Chondrocyte (in vitro differentiated cells): ENCODE results near the gene LTBP3. TPM values are rescaled to one million over a fixed set of nuclear protein-coding genes. Genes with fewer than 3 reads are reported as not detected.
A peak's percentile ranks its signal among the peaks of the same experiment; 100 is the strongest.

Experiments
- DNase-seq: peaks from one replicate; pipeline ENCODE4 v3.0.0; 2021; ENCODE audit warnings: mixed read lengths, low spot score
- H3K27ac Mint-ChIP-seq: one replicate; pipeline ENCODE4 v1.8.0; 2021; ENCODE audit warnings: mild to moderate bottlenecking, moderate library complexity, mixed read lengths; ENCODE audit not compliant: unreplicated experiment
- H3K27me3 Mint-ChIP-seq: 2 replicates; pipeline ENCODE4 v1.8.0; 2021; ENCODE audit warnings: low read depth, mixed read lengths
- H3K36me3 Mint-ChIP-seq: 2 replicates; pipeline ENCODE4 v1.8.0; 2021; ENCODE audit warnings: low read depth, mixed read lengths
- H3K4me1 Mint-ChIP-seq: 2 replicates; pipeline ENCODE4 v1.8.0; 2021; ENCODE audit warnings: low read depth, mild to moderate bottlenecking, mixed read lengths
- H3K4me3 Mint-ChIP-seq: one replicate; pipeline ENCODE4 v1.8.0; 2021; ENCODE audit warnings: mild to moderate bottlenecking, moderate library complexity, mixed read lengths; ENCODE audit not compliant: unreplicated experiment
- H3K9me3 Mint-ChIP-seq: 2 replicates; pipeline ENCODE4 v1.8.0; 2021; ENCODE audit warnings: low read depth, mixed read lengths
- total RNA-seq: library from RNA; stranded (reverse); gene quantifications from 3 replicates; pipeline ENCODE4 v1.2.1, GENCODE V29; 2021
- TF ChIP-seq, protein P1 (sequence below): fragments of 200-600 bp; sonication (generic); IDR thresholded peaks from 2 replicates; pipeline ENCODE4 v1.5.0; 2021; ENCODE audit warnings: antibody characterized with exemption, mild to moderate bottlenecking, moderate library complexity

The LTBP3 gene
- total RNA-seq, 1 donor from 2014 or later: 271 TPM

DNA sequence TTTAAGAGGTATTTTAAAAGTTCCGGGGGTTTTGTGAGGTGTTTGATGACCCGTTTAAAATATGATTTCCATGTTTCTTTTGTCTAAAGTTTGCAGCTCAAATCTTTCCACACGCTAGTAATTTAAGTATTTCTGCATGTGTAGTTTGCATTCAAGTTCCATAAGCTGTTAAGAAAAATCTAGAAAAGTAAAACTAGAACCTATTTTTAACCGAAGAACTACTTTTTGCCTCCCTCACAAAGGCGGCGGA lies 59.5 kb downstream of the LTBP3 start:
- Mint-ChIP-seq H3K36me3 (peaks cover 2% of the 10 kb centered on the region), H3K4me1 (peaks cover 32% of the 10 kb centered on the region), H3K4me3 (no peak overlapping the region), H3K27me3 (no peaks in the 10 kb centered on the region), H3K9me3 (no peaks in the 10 kb centered on the region), H3K27ac (no peak overlapping the region)
- TF ChIP-seq, protein P1, sequence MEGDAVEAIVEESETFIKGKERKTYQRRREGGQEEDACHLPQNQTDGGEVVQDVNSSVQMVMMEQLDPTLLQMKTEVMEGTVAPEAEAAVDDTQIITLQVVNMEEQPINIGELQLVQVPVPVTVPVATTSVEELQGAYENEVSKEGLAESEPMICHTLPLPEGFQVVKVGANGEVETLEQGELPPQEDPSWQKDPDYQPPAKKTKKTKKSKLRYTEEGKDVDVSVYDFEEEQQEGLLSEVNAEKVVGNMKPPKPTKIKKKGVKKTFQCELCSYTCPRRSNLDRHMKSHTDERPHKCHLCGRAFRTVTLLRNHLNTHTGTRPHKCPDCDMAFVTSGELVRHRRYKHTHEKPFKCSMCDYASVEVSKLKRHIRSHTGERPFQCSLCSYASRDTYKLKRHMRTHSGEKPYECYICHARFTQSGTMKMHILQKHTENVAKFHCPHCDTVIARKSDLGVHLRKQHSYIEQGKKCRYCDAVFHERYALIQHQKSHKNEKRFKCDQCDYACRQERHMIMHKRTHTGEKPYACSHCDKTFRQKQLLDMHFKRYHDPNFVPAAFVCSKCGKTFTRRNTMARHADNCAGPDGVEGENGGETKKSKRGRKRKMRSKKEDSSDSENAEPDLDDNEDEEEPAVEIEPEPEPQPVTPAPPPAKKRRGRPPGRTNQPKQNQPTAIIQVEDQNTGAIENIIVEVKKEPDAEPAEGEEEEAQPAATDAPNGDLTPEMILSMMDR: no peak
- no peak for DNase-seq

DNA sequence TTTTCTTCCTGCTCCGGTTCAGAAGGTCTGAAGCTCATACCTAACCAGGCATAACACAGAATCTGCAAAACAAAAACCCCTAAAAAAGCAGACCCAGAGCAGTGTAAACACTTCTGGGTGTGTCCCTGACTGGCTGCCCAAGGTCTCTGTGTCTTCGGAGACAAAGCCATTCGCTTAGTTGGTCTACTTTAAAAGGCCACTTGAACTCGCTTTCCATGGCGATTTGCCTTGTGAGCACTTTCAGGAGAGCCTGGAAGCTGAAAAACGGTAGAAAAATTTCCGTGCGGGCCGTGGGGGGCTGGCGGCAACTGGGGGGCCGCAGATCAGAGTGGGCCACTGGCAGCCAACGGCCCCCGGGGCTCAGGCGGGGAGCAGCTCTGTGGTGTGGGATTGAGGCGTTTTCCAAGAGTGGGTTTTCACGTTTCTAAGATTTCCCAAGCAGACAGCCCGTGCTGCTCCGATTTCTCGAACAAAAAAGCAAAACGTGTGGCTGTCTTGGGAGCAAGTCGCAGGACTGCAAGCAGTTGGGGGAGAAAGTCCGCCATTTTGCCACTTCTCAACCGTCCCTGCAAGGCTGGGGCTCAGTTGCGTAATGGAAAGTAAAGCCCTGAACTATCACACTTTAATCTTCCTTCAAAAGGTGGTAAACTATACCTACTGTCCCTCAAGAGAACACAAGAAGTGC lies 60.0 kb downstream of the LTBP3 start:
- H3K4me1 Mint-ChIP-seq: peaks cover 37% of the 10 kb centered on the region
- H3K27ac Mint-ChIP-seq: no peak overlapping the region
- no peak overlapping the region for H3K4me3 Mint-ChIP-seq
- no peaks in the 10 kb centered on the region for H3K36me3 Mint-ChIP-seq
- H3K9me3 Mint-ChIP-seq: no peaks in the 10 kb centered on the region
- peak; percentile 46 for DNase-seq
- no peaks in the 10 kb centered on the region for H3K27me3 Mint-ChIP-seq
- TF ChIP-seq, protein P1: no peak

DNA sequence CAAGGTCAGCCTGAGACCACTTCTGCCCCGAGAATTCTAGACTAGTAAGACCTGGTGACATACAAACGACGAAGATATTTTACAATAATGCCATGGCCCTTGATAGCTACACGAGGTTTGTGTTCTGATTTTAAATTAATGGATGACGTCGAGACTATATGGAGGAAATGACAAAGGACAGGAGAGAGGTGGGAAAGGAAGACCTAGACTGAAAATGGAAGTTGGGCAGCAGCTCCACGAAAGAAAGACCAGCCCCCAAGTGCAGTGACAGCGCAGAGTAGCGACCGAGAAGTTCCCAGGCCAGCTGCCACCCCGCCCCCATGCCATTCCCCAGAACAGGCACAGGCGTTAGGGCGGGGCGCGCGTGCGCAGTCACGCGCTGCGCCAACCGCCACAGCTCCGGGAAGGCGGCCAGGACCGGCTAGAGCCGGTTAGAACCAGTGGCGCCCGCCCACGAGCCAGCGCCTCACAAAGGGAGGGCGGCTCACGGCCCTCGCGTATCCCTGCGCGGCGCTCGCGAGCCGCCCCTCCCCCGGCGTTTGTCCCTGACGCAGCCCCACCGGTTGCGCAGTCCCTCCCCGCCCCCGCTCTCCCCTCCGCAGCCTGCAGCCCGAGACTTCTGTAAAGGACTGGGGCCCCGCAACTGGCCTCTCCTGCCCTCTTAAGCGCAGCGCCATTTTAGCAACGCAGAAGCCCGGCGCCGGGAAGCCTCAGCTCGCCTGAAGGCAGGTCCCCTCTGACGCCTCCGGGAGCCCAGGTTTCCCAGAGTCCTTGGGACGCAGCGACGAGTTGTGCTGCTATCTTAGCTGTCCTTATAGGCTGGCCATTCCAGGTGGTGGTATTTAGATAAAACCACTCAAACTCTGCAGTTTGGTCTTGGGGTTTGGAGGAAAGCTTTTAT lies 60.8 kb downstream of the LTBP3 start:
- no peaks in the 10 kb centered on the region for H3K36me3 Mint-ChIP-seq

DNA sequence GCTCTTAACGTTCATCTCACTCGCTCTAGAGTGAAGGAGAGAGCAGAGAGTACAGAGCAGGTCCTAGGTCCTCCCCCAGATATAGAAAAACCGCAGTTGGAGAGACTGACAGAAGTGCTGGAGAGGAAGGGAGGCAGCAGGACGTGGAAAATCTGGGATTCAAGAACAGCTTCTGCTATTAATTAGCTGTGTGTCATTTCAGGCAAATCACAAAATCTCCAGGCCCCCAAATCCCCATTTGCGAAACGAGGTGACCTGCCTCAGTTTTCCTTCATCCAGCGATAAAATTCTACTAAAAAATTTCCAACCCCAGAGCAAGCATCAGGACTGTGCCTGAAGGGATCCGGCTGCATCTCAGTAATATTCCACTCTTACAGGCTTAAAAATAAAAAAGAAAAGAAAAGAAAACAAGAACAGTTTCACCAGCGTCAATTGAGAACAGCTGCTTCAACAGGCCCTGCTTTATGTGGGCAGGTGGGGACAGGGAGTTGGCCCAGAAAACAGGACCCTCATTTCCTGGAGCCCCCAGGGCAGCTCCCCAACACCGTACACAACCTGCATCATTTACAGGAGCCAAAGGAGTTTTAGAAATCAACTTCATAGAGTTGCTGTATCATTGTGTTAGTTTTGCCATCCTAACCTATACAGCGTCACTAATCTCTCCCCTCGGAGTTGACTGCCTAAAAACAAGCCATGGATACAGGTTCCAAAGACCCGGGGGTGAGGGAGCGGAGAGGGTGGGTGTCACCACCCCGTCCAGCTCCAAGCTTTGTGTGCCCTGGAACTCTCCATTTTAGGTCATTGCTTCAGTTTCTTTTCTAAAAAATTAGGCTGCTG lies 61.6 kb downstream of the LTBP3 start:
- Mint-ChIP-seq H3K4me1 (peaks cover 53% of the 10 kb centered on the region), H3K27me3 (no peaks in the 10 kb centered on the region), H3K36me3 (no peaks in the 10 kb centered on the region), H3K27ac (no peak overlapping the region), H3K9me3 (no peaks in the 10 kb centered on the region), H3K4me3 (peak overlapping the region; percentile 59)
- TF ChIP-seq, protein P1: no peak
- DNase-seq: peak; percentile 46

More for the DNA sequence above, 60.8 kb downstream of the LTBP3 start:
- TF ChIP-seq, protein P1: no peak
- Mint-ChIP-seq H3K4me3 (peak overlapping the region; percentile 59), H3K4me1 (peaks cover 45% of the 10 kb centered on the region), H3K27me3 (no peaks in the 10 kb centered on the region), H3K27ac (no peak overlapping the region), H3K9me3 (no peaks in the 10 kb centered on the region)
- peak; percentile 99 for DNase-seq
